HepG2 (cell line): ENCODE measurements around the gene PJA2. TPM values are rescaled to one million over a fixed set of nuclear protein-coding genes. Genes with fewer than 3 reads are reported as not detected.

Source experiments
- AGO1 ChIP-seq: fragments of 200-400 bp; formaldehyde crosslinking; IDR thresholded peaks from 2 replicates; pipeline ENCODE4 v1.6.1; 2017; ENCODE audit warnings: mild to moderate bottlenecking, low read depth, low read length, moderate library complexity; ENCODE audit not compliant: poor library complexity, severe bottlenecking
- DNMT3B ChIP-seq: conservative IDR thresholded peaks from 2 replicates; pipeline ENCODE4 v1.6.1; 2016; ENCODE audit warnings: missing biosample characterization, control low read depth
- GZF1 ChIP-seq: sonication (generic); formaldehyde crosslinking; IDR thresholded peaks from 2 replicates; pipeline ENCODE4 v1.5.1; 2020; ENCODE audit warnings: mild to moderate bottlenecking, missing genetic modification reagents
- HDAC1 ChIP-seq: sonication (generic); formaldehyde crosslinking; IDR thresholded peaks from 2 replicates; pipeline ENCODE4 v1.5.1; 2020; ENCODE audit warnings: mild to moderate bottlenecking, missing genetic modification reagents
- HOXA3 ChIP-seq: sonication (generic); formaldehyde crosslinking; IDR thresholded peaks from 2 replicates; pipeline ENCODE4 v1.5.0; 2020; ENCODE audit warnings: missing genetic modification reagents
- MXI1 ChIP-seq: IDR thresholded peaks from 3 replicates; pipeline ENCODE4 v1.6.1; 2012; ENCODE audit warnings: low read depth, low read length, inconsistent platforms, borderline replicate concordance
- PAWR ChIP-seq: sonication (generic); formaldehyde crosslinking; IDR thresholded peaks from 2 replicates; pipeline ENCODE4 v1.4.0; 2020; ENCODE audit warnings: missing genetic modification reagents, mild to moderate bottlenecking, borderline replicate concordance
- PHF8 ChIP-seq: sonication (generic); formaldehyde crosslinking; IDR thresholded peaks from 2 replicates; pipeline ENCODE4 v1.5.0; 2020; ENCODE audit warnings: missing genetic modification reagents
- SATB2 ChIP-seq: sonication (generic); formaldehyde crosslinking; IDR thresholded peaks from 2 replicates; pipeline ENCODE4 v1.5.0; 2020; ENCODE audit warnings: missing genetic modification reagents
- SP2 ChIP-seq: sonication (generic); formaldehyde crosslinking; IDR thresholded peaks from 2 replicates; pipeline ENCODE4 v1.5.1; 2020; ENCODE audit warnings: mild to moderate bottlenecking, missing genetic modification reagents
- ZNF276 ChIP-seq: sonication (generic); formaldehyde crosslinking; IDR thresholded peaks from 2 replicates; pipeline ENCODE4 v1.4.0; 2020; ENCODE audit warnings: mild to moderate bottlenecking, low read depth, missing genetic modification reagents
- ZNF292 ChIP-seq: sonication (generic); formaldehyde crosslinking; IDR thresholded peaks from 2 replicates; pipeline ENCODE4 v1.8.1; 2022; ENCODE audit warnings: mild to moderate bottlenecking, low read depth, missing genetic modification reagents, borderline replicate concordance
- ZNF296 ChIP-seq: sonication (generic); formaldehyde crosslinking; conservative IDR thresholded peaks from 2 replicates; pipeline ENCODE4 v1.5.0; 2020; ENCODE audit warnings: mild to moderate bottlenecking, missing genetic modification reagents
- ZNF33B ChIP-seq: sonication (generic); formaldehyde crosslinking; IDR thresholded peaks from 2 replicates; pipeline ENCODE4 v1.5.1; 2020; ENCODE audit warnings: mild to moderate bottlenecking, missing genetic modification reagents
- ZNF362 ChIP-seq: sonication (generic); formaldehyde crosslinking; IDR thresholded peaks from 2 replicates; pipeline ENCODE4 v1.4.0; 2020; ENCODE audit warnings: missing genetic modification reagents, mild to moderate bottlenecking, borderline replicate concordance
- ZNF430 ChIP-seq: sonication (generic); formaldehyde crosslinking; IDR thresholded peaks from 2 replicates; pipeline ENCODE4 v1.9.0; 2021; ENCODE audit warnings: mild to moderate bottlenecking, missing genetic modification reagents
- ZNF446 ChIP-seq: sonication (generic); formaldehyde crosslinking; IDR thresholded peaks from 2 replicates; pipeline ENCODE4 v1.5.0; 2020; ENCODE audit warnings: mild to moderate bottlenecking, missing genetic modification reagents
- ZNF484 ChIP-seq: sonication (generic); formaldehyde crosslinking; IDR thresholded peaks from 2 replicates; pipeline ENCODE4 v1.5.1; 2020; ENCODE audit warnings: mild to moderate bottlenecking, low read depth, missing genetic modification reagents, borderline replicate concordance
- ZNF605 ChIP-seq: sonication (generic); formaldehyde crosslinking; IDR thresholded peaks from 2 replicates; pipeline ENCODE4 v1.8.0; 2022; ENCODE audit warnings: mild to moderate bottlenecking, missing genetic modification reagents
- ZNF772 ChIP-seq: sonication (generic); formaldehyde crosslinking; IDR thresholded peaks from 2 replicates; pipeline ENCODE4 v1.5.0; 2020; ENCODE audit warnings: mild to moderate bottlenecking, missing genetic modification reagents
- ZNF781 ChIP-seq: sonication (generic); formaldehyde crosslinking; IDR thresholded peaks from 2 replicates; pipeline ENCODE4 v1.5.1; 2020; ENCODE audit warnings: borderline replicate concordance, mild to moderate bottlenecking, missing genetic modification reagents; ENCODE audit errors: not compliant biosample characterization
- ZNF878 ChIP-seq: sonication (generic); formaldehyde crosslinking; IDR thresholded peaks from 2 replicates; pipeline ENCODE4 v1.8.1; 2023; ENCODE audit warnings: mild to moderate bottlenecking, missing genetic modification reagents, moderate library complexity
- ZSCAN12 ChIP-seq: sonication (generic); formaldehyde crosslinking; IDR thresholded peaks from 2 replicates; pipeline ENCODE4 v1.9.0; 2021; ENCODE audit warnings: mild to moderate bottlenecking, missing genetic modification reagents
- polyA plus RNA-seq, 8 experiments: library from polyadenylated mRNA; depleted of rRNA in 3 of 8; stranded (reverse) in 7 of 8; unstranded in 1 of 8; fragments of >200 nt; fragmentation: Illumina TruSeq in 4 of 8; extraction: Trizol in 4 of 8; gene quantifications; 2 replicates each; pipeline versions ENCODE4 v1.2.1 to v1.2.3, GENCODE V29; 2011 to 2016; ENCODE audit warnings: low read depth in 4 of 8, missing spikeins in 1 of 8, mixed read lengths in 1 of 8; ENCODE audit not compliant: insufficient read depth in 1 of 8
- total RNA-seq, 5 experiments: library from RNA; depleted of rRNA; stranded (reverse); fragments of >200 nt; fragmentation: Illumina TruSeq; extraction: Trizol; gene quantifications; 2 replicates each; pipeline ENCODE4 v1.2.3, GENCODE V29; 2016; ENCODE audit warnings: low read depth in 1 of 5
- TF ChIP-seq, protein P1 (sequence below): sonication (generic); formaldehyde crosslinking; IDR thresholded peaks from 2 replicates; pipeline ENCODE4 v1.4.0; 2020; ENCODE audit warnings: mild to moderate bottlenecking, missing genetic modification reagents
- TF ChIP-seq, protein P2 (sequence below): sonication (generic); formaldehyde crosslinking; IDR thresholded peaks from 2 replicates; pipeline ENCODE4 v1.8.0; 2022; ENCODE audit warnings: missing genetic modification reagents, mild to moderate bottlenecking, inconsistent platforms, borderline replicate concordance

The PJA2 gene
- total and polyA plus RNA-seq, 2 of the 13 experiments (the other 11 are each of a cell fraction or from before 2014, with no cell fraction given), result 39.4 to 41.4 TPM

- TF ChIP-seq SATB2 (CRISPR knock-in tag), result no peak
- peak; percentile 29; the same call in 1 of the 2 replicates for TF ChIP-seq ZNF33B (CRISPR knock-in tag)
- TF ChIP-seq MXI1, result peak; percentile 36; the same call in 1 of the 3 replicates
- peak; percentile 50 for TF ChIP-seq ZNF781 (CRISPR knock-in tag)
- TF ChIP-seq ZNF484 (CRISPR knock-in tag), result no peak
- peak; percentile 69; the same call in 1 of the 2 replicates for TF ChIP-seq ZNF430 (CRISPR knock-in tag)
- TF ChIP-seq DNMT3B, result no peak
- peak; percentile 69; the same call in 1 of the 2 replicates for TF ChIP-seq ZNF605 (CRISPR knock-in tag)
- 0 out of 2 replicates have a peak, but pooled peaks have one; percentile 12 for TF ChIP-seq GZF1
- peak; percentile 74; the same call in 1 of the 2 replicates for TF ChIP-seq HOXA3 (CRISPR knock-in tag)
- TF ChIP-seq ZNF362 (CRISPR knock-in tag), result peak; percentile 62; the same call in 1 of the 2 replicates
- TF ChIP-seq, protein P1, sequence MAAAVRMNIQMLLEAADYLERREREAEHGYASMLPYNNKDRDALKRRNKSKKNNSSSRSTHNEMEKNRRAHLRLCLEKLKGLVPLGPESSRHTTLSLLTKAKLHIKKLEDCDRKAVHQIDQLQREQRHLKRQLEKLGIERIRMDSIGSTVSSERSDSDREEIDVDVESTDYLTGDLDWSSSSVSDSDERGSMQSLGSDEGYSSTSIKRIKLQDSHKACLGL, result no peak
- 0 out of 2 replicates have a peak, but pooled peaks have one; percentile 47 for TF ChIP-seq ZSCAN12 (CRISPR knock-in tag)
- no peak for TF ChIP-seq SP2
- TF ChIP-seq ZNF772 (CRISPR knock-in tag), result peak; percentile 22; the same call in 1 of the 2 replicates
- 0 out of 2 replicates have a peak, but pooled peaks have one; percentile 75 for TF ChIP-seq ZNF292 (CRISPR knock-in tag)
- peak; percentile 74 for TF ChIP-seq PHF8
- peak; percentile 51 for TF ChIP-seq AGO1
- TF ChIP-seq ZNF296 (CRISPR knock-in tag), result no peak
- TF ChIP-seq HDAC1 (CRISPR knock-in tag), result peak; percentile 56
- TF ChIP-seq ZNF446 (CRISPR knock-in tag), result 0 out of 2 replicates have a peak, but pooled peaks have one; percentile 17
- TF ChIP-seq, protein P2, sequence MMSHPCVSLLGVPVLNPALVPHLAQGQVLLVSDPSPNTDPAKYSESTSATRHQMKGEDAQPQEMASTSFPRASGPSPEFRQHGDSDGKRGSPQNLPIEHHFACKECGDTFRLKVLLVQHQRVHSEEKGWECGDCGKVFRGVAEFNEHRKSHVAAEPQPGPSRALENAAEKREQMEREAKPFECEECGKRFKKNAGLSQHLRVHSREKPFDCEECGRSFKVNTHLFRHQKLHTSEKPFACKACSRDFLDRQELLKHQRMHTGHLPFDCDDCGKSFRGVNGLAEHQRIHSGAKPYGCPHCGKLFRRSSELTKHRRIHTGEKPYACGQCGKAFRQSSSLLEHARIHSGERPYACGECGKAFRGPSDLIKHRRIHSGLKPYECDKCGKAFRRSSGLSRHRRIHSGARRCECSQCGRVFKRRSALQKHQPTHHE (CRISPR knock-in tag), result peak; percentile 8; the same call in 1 of the 2 replicates
- no peak for TF ChIP-seq ZNF276 (CRISPR knock-in tag)
- 0 out of 2 replicates have a peak, but pooled peaks have one; percentile 32 for TF ChIP-seq ZNF878 (CRISPR knock-in tag)
- 0 out of 2 replicates have a peak, but pooled peaks have one; percentile 67 for TF ChIP-seq PAWR (CRISPR knock-in tag)
These were observed 557 bp downstream of the PJA2 start (continued) for GRCh38 chr5:109408991-109409843.
